Endothelial cell of umbilical vein (primary cell): Measurements from ENCODE around the gene FHOD1. TPM values are rescaled to one million over a fixed set of nuclear protein-coding genes. Genes with fewer than 3 reads are reported as not detected.

Experiments used
- BruUV-seq: library from RNA; stranded (reverse); fragments of 400-500 nt; replicated peaks from 2 replicates; lab custom pipeline; 2021; lab: Mats Ljungman, UMichigan
- CTCF ChIA-PET: fragments of 300-600, 350-600 bp; sonication (Branson Sonifier 250); formaldehyde crosslinking; loops from one replicate; lab custom pipeline; 2021; ENCODE audit warnings: antibody characterized with exemption, inconsistent platforms; lab: Charles Lee
- POLR2A ChIA-PET: fragments of 300-600, 350-600 bp; sonication (Branson Sonifier 250); formaldehyde crosslinking; loops from one replicate; lab custom pipeline; 2021; ENCODE audit warnings: antibody characterized with exemption, inconsistent platforms; lab: Charles Lee
- DNase-seq: peaks from one replicate; pipeline ENCODE4 v3.0.0-alpha.2; 2011; ENCODE audit warnings: low read depth, low spot score
- FAIRE-seq: peaks from 2 replicates; lab custom pipeline; 2011; peaks lifted over from hg19 to GRCh38; lab: Jason Lieb, UNC
- H2AFZ ChIP-seq: 2 replicates; pipeline ENCODE4 v1.6.0; 2012; ENCODE audit warnings: low read depth, low read length, control low read depth, inconsistent platforms
- H3K27ac ChIP-seq: 2 replicates; pipeline ENCODE4 v1.5.1; 2011; ENCODE audit warnings: low read depth, mild to moderate bottlenecking, control low read depth, low read length, moderate library complexity; ENCODE audit not compliant: insufficient read depth
- H3K27me3 ChIP-seq, 2 experiments: 2 replicates each; pipeline versions ENCODE4 v1.6.0 to v1.6.1; 2011; ENCODE audit warnings: low read length in 2 of 2, mixed read lengths in 1 of 2; ENCODE audit not compliant: control insufficient read depth in 2 of 2, insufficient read depth in 2 of 2
- H3K36me3 ChIP-seq, 2 experiments: 2 replicates in 1 of 2; 3 replicates in 1 of 2; pipeline ENCODE4 v1.5.1; 2011; ENCODE audit warnings: low read length in 2 of 2, mild to moderate bottlenecking in 1 of 2, moderate library complexity in 1 of 2; ENCODE audit not compliant: control insufficient read depth in 2 of 2, insufficient read depth in 2 of 2; ENCODE audit errors: extremely low read depth in 1 of 2
- H3K4me1 ChIP-seq: 3 replicates; pipeline ENCODE4 v1.5.1; 2011; ENCODE audit warnings: mild to moderate bottlenecking, low read length; ENCODE audit not compliant: control insufficient read depth, insufficient read depth; ENCODE audit errors: extremely low read depth
- H3K4me2 ChIP-seq: 2 replicates; pipeline ENCODE4 v1.6.1; 2011; ENCODE audit warnings: low read length, control low read depth, mixed read lengths; ENCODE audit not compliant: insufficient read depth
- H3K4me3 ChIP-seq, 3 experiments: fragments of 200-600 bp in 1 of 3; sonication (generic), shearing (Covaris generic) in 1 of 3; replicated peaks in 1 of 3; 2 replicates each; pipeline ENCODE4 v1.5.1; 2011 to 2016; ENCODE audit warnings: control low read depth in 3 of 3, low read length in 3 of 3, mild to moderate bottlenecking in 2 of 3, inconsistent platforms in 1 of 3, low read depth in 1 of 3, moderate library complexity in 1 of 3; ENCODE audit not compliant: insufficient read depth in 1 of 3
- H3K79me2 ChIP-seq: 2 replicates; pipeline ENCODE4 v1.6.0; 2012; ENCODE audit warnings: low read length, inconsistent platforms; ENCODE audit not compliant: control insufficient read depth, insufficient read depth
- H3K9ac ChIP-seq: replicated peaks from 2 replicates; pipeline ENCODE3; 2011; ENCODE audit warnings: low read length, control low read depth; ENCODE audit not compliant: insufficient read depth; ENCODE audit errors: extremely low read depth
- H3K9me1 ChIP-seq: replicated peaks from 3 replicates; pipeline ENCODE4 v1.6.0; 2011; ENCODE audit warnings: mild to moderate bottlenecking, low read length; ENCODE audit not compliant: control insufficient read depth, insufficient read depth; ENCODE audit errors: extremely low read depth
- H3K9me3 ChIP-seq: replicated peaks from 2 replicates; pipeline ENCODE4 v1.5.1; 2012; ENCODE audit warnings: low read length, inconsistent platforms; ENCODE audit not compliant: control insufficient read depth, insufficient read depth
- H4K20me1 ChIP-seq: replicated peaks from 2 replicates; pipeline ENCODE3; 2011; ENCODE audit warnings: mild to moderate bottlenecking, low read length; ENCODE audit not compliant: control insufficient read depth, insufficient read depth; ENCODE audit errors: extremely low read depth
- CTCF ChIP-seq, 2 donors: IDR thresholded peaks; 1 replicate in 1 of 2; 2 replicates in 1 of 2; pipeline ENCODE4 v1.5.1; 2011; ENCODE audit warnings: low read length in 2 of 2, mild to moderate bottlenecking in 2 of 2, moderate library complexity in 2 of 2, control low read depth in 1 of 2, inconsistent platforms in 1 of 2, low read depth in 1 of 2; ENCODE audit not compliant: insufficient read depth in 1 of 2; ENCODE audit errors: extremely low read depth in 1 of 2
- EZH2 ChIP-seq: IDR thresholded peaks from 2 replicates; pipeline ENCODE4 v1.6.1; 2012; ENCODE audit warnings: borderline replicate concordance, low read depth, mild to moderate bottlenecking, moderate library complexity, low read length, inconsistent platforms; ENCODE audit not compliant: severe bottlenecking
- FOS ChIP-seq: IDR thresholded peaks from 2 replicates; pipeline ENCODE4 v1.6.1; 2011; ENCODE audit warnings: mild to moderate bottlenecking, low read length, moderate library complexity, borderline replicate concordance; ENCODE audit not compliant: insufficient read depth
- GATA2 ChIP-seq: IDR thresholded peaks from 2 replicates; pipeline ENCODE4 v1.7.0; 2011; ENCODE audit warnings: low read depth, mild to moderate bottlenecking, moderate library complexity, mixed read lengths, low read length; ENCODE audit not compliant: insufficient read length, insufficient read depth
- JUN ChIP-seq: IDR thresholded peaks from 2 replicates; pipeline ENCODE4 v1.6.1; 2011; ENCODE audit warnings: borderline replicate concordance, low read depth; ENCODE audit not compliant: insufficient read length, insufficient read depth
- MAX ChIP-seq: IDR thresholded peaks from 2 replicates; pipeline ENCODE4 v1.6.1; 2011; ENCODE audit not compliant: insufficient read depth, insufficient read length
- MYC ChIP-seq: IDR thresholded peaks from one replicate; pipeline ENCODE4 v1.6.1; 2011; ENCODE audit warnings: mild to moderate bottlenecking, low read depth, low read length
- POLR2A ChIP-seq: IDR thresholded peaks from 2 replicates; pipeline ENCODE4 v1.6.1; 2012; ENCODE audit warnings: low read depth, mild to moderate bottlenecking, control low read depth, low read length
- POLR2AphosphoS5 ChIP-seq: IDR thresholded peaks from 2 replicates; pipeline ENCODE4 v1.6.1; 2012; ENCODE audit warnings: low read depth, mild to moderate bottlenecking, control low read depth, low read length, moderate library complexity; ENCODE audit not compliant: insufficient read depth
- dilution Hi-C: fragments of 300-500 bp; cut with MboI; formaldehyde crosslinking; loops from one replicate; pipeline ENCODE4 v1.15.0; 2019; ENCODE audit warnings: low sequenced_read_pairs; ENCODE audit not compliant: extremely low pct_ligation_motif_present
- intact Hi-C: fragments of 100-400 bp; cut with micrococcal nuclease; formaldehyde crosslinking; loops from one replicate; pipeline ENCODE4 v1.10.0; 2022
- polyA plus RNA-seq, 4 experiments: library from polyadenylated mRNA; depleted of rRNA in 3 of 4; stranded (reverse) in 3 of 4; unstranded in 1 of 4; fragments of >200 nt; gene quantifications; 2 replicates each; pipeline versions ENCODE4 v1.2.1 to v1.2.3, GENCODE V29; 2011 to 2012; ENCODE audit warnings: missing spikeins in 1 of 4
- total RNA-seq: library from RNA; stranded (reverse); gene quantifications from 2 replicates; pipeline ENCODE4 v1.2.3, GENCODE V29; 2021

FHOD1 gene
- total and polyA plus RNA-seq, 2 donors (not counting 3 experiments of a cell fraction or from before 2014, with no cell fraction given): 63.6 to 124 TPM

GRCh38 chr16:67188323-67188722 is 59.0 kb downstream of the FHOD1 start:
- Histone ChIP-seq H3K9ac (no peak overlapping the region), H2AFZ (no peak overlapping the region), H3K9me1 (no peaks in the 10 kb centered on the region), H3K79me2 (peaks cover 13% of the 10 kb centered on the region), H4K20me1 (no peaks in the 10 kb centered on the region), H3K36me3 (no peaks in the 10 kb centered on the region), H3K9me3 (no peaks in the 10 kb centered on the region), H3K27ac (no peak overlapping the region), H3K27me3 (no peaks in the 10 kb centered on the region), H3K4me1 (peaks cover 36% of the 10 kb centered on the region), H3K4me3 (no peak overlapping the region), H3K4me2 (no peak overlapping the region)
- no peak for DNase-seq
- no peak for FAIRE-seq
- ChIA-PET CTCF (interaction anchor here (0.7 to 3.5 kb wide), 4 partner anchors 10 to 234 kb away, joined by 3 to 15 read pairs (median 7); partner anchors contain the start of gene ELMO3), POLR2A (no interaction called here)
- dilution Hi-C loops (no loop called here), intact Hi-C loops (no loop called here)
- BruUV-seq: no TSS peak
- TF ChIP-seq FOS (no peak), CTCF (IDR thresholded peaks at IDR 0.05; ENCODE audit: extremely low read depth in 1 of 2, insufficient read depth in 1 of 2, low read depth in 1 of 2, low read length in 2 of 2) (no peak), POLR2AphosphoS5 (no peak), MYC (no peak), JUN (no peak), POLR2A (no peak), EZH2 (no peak), MAX (no peak), GATA2 (no peak)
